HG02884 (cell line): ENCODE results near the gene SDHAF4.
"Not testable (repeated sequence)": the region's sequence is repeated elsewhere in the genome, so short reads cannot be mapped to it uniquely, and the experiment has no call there.

ENCODE experiments used
- ATAC-seq: cut with Tn5 transposase; IDR thresholded peaks from one replicate; pipeline ENCODE4 v1.9.1; 2021; ENCODE audit warnings: mild to moderate bottlenecking, moderate library complexity; ENCODE audit not compliant: unreplicated experiment

Gene SDHAF4

GRCh38 chr6:70566751-70567382, at the start of gene SDHAF4:
Gene SDHAF4, plus strand, starts transcription at chr6:70566930. Its CDS starts 11 bp downstream, at chr6:70566941.
- ATAC-seq = peak; percentile 98

GRCh38 chr6:70518723-70519122, 48.0 kb upstream of the SDHAF4 start:
- ATAC-seq = no peak

GRCh38 chr6:70520575-70520974, 46.2 kb upstream of the SDHAF4 start:
- ATAC-seq = no peak

DNA sequence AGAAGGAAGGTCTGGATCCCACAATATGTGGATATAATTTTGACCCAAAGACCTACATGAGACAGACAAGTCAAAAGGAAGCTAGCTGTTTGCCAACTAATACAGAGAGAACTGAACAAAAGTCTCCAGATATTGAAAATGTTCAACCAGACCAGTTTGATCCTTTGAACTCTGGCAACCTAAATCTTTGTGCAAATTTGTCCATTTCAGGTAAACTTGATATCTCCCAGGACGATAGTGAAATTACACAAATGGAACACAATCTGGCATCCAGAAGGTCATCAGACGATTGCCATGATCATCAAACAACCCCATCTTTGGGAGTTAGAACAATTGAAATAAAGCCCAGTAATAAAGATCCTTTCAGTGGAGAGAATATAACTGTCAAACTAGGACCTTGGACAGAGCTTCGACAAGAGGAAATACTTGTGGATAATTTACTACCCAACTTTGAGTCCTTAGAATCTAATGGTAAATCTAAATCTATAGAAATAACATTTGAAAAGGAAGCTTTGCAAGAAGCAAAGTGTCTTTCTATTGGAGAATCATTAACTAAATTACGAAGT, 41.9 kb upstream of the SDHAF4 start:
- no peak for ATAC-seq

DNA sequence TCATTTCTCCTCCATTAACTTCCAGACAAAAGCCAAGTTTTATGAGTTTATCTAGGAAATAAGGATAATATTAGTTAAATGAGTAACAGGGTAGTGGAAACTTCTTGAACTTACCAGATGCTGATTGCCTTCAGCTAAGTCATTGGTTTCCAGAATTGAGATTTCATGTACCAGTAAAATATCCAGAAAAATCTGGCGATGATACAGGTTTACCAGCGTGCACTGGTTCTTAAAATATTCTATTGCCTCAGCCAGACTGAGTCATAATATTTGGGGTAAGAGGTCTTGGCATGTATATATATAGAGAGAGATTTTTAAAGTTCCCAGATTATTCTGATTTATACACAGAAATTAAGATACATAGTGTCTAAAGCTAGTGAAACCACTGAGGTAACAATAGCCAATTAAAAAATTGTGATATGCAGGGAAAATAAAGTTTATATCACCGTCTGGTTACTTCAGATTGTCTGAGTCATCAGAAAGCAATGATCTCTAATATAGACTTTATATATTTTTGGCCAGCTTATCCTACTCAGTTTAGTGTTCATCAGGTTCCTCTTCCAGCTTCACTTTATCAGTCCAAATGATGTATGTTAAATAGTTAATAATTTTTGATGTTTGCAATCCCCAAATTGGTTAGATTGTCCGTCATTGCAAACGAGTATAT, 39.5 kb upstream of the SDHAF4 start:
- no peak for ATAC-seq

GRCh38 chr6:70530023-70530422, 36.7 kb upstream of the SDHAF4 start:
- ATAC-seq = no peak

- no peak for ATAC-seq
Observed at GRCh38 chr6:70531133-70531532, 35.6 kb upstream of the SDHAF4 start.

DNA sequence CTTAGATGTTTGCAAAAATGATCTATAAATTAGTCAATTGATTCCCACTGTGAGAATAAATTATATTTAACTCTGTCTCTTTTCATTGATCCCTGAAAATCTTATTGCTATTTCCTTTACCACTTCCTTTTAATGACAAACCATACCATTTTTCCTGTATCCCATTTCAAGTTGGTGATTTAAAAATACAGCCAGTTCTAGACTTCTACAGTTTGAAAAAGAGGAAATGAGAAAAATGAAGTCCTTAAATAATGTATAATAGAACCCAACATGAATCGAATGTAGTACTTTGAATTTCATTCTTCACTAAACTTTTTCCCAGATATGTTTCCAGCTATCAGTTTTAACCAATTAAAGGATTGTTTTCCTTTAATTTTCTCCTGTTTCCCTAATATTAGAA, 29.5 kb upstream of the SDHAF4 start:
- no peak for ATAC-seq

DNA sequence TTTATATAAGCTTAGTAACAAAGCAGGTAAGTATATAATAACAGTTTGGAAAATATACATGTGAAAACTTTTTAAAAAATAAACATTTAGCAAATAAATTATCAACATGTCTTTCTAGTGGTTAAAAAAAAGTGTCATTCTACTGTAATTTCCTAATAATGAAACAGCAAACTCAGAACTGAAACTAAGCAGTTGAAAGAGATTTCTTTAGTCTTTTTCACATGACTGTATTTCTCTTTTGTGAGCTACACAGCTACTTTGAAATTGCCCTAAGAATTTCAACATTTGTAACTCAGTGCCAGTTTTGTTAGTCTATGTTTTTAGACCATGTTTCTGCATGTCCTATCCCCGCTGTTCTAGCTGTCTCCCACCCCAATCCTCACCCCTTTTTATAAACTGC, 28.4 kb upstream of the SDHAF4 start:
- ATAC-seq = peak; percentile 81

DNA sequence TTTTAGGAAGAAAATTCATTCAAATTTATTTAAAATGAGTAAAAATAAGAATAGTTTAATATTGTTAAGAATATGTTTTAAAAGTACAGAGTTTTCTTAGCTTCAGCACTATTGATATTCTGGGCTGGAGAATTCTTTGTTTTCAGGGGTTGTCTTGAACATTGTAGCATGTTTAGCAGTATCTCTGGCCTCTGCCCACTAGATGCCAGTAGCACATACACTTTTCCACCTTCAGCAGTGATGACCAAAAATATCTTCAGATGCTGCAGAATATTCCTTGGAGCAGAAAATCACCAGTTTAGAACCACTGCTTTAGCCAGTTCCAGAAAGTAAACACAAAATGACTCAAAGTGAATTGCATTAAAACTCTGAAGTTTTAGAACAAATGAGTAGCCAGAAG, 19.4 kb upstream of the SDHAF4 start:
- no peak for ATAC-seq

GRCh38 chr6:70547905-70548304, 18.8 kb upstream of the SDHAF4 start:
- no peak for ATAC-seq

- no peak for ATAC-seq
Observed at GRCh38 chr6:70549327-70549726, 17.4 kb upstream of the SDHAF4 start.

- no peak for ATAC-seq
Observed at GRCh38 chr6:70551566-70551965, 15.2 kb upstream of the SDHAF4 start.

DNA sequence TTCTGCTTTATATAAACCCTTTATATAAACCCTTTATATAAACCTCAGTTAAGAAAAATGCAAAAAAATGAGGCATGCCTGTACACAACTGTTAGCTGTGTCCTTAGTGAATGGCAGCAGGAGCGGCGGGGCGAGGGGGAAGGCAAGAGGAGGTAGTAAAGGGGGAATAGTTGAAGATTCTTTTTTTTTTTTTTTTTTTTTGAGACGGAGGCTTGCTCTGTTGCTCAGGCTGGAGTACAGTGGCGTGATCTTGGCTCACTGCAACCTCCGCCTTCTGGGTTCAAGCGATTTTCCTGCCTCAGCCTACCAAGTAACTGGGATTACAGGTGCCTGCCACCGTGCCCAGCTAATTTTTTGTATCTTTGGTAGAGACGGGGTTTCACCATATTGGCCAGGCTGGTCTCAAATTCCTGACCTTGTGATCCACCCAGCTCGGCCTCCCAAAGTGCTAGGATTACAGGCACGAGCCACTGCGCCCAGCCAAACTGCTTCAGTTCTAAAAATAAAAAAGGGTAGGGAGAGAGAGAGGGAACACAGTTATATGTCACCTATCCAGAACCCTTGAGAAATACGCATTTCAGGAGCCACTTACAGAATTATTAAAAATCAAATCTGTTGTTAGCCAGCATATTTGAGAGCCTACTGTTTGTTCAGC, 14.3 kb upstream of the SDHAF4 start:
- ATAC-seq = not testable (repeated sequence)

GRCh38 chr6:70552974-70553373, 13.8 kb upstream of the SDHAF4 start:
- ATAC-seq = no peak

GRCh38 chr6:70557998-70558397, 8.7 kb upstream of the SDHAF4 start:
- ATAC-seq = peak; percentile 51

DNA sequence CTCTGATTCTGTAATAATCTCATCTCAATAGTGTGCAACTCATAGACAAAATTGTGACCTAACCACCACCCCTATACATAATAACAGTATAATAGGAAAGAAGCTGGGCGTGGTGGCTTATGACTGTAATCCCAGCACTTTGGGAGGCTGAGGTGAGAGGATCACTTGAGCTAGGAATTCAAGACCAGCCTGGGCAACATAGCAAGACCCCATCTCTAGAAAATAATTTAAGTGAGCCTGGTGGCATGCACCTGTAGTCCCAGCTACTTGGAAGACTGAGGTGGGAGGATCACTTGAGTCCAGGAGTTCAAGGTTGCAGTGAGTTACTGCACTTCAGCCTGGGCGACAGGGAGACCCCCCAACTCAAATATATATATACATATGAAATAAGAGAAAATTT, 4.3 kb upstream of the SDHAF4 start:
- not testable (repeated sequence) for ATAC-seq

DNA sequence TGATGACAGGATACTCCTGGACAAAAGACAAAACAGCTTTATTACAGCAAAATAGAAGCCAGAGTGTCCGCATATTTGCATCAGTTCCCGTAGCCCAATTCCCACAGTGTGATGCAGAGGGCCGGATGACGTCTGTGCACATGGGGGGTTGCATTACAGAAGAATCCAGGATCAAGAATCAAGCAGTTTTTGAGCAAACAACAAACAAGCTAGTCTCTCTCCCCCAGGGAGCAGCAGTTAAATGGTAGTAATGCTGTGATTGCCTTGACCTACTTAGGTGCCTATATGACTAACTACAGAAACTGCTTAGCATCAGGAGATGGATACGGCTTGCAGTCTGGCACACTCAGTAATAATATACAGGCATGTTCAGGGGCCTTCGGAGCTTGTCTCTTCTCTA, 3.2 kb upstream of the SDHAF4 start:
- ATAC-seq = no peak

- ATAC-seq = no peak
Observed at GRCh38 chr6:70574643-70575042, 7.9 kb downstream of the SDHAF4 start.

DNA sequence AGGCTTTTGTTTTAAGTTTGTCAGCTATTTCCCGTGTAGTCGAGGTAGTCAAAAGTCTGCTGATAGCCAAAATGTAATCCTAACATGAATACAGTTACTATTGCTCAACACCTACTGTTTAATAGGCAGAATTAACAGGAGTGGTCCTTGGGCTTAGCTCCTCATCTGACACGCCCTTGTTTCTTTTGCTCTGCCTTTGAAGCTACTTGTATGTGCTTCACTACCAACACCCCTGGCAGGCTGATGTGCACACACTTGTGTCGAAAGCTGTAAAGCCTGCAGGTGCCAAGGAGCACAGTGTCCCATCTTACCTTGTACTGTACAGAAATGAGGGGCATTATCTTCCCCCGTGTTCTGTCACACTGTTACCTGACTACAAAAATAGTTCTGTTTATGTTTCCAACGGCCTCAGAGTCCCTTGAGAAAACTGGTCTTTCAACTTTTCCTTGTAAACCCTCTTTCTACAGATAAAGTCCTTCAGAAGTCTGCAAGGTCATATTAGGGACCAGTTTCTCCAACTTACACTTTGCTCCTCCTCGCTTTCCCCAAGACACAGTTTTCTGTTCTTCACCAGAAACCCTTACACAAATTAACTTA, 9.3 kb downstream of the SDHAF4 start:
- no peak for ATAC-seq

GRCh38 chr6:70586114-70586513, 19.4 kb downstream of the SDHAF4 start:
- ATAC-seq = peak; percentile 91

DNA sequence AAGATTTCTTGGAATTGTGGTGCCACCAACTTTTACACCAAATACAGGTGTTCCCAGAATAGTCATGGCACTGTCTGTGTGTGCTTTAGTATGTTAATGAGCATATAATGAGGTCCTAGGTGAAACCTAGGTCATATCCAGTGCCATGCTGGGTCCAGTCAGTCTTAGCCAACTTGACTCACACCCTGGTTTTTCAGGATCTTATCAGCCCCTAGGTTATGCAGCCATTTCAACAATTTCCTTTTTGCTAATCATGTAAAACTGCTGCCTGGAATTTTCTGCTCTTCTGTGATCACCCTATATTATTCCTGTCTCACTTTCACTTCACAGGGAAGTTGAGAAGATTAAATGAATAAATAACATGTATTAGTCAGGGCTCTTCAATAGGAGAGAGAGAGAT, 23.7 kb downstream of the SDHAF4 start:
- no peak for ATAC-seq
